SK-N-MC (cell line): ENCODE data around the gene GPBP1.

ENCODE experiments used
- EZH2 ChIP-seq: fragments of 200-600 bp; sonication (generic); IDR thresholded peaks from one replicate; pipeline ENCODE4 v1.6.1; 2017; ENCODE audit warnings: antibody characterized with exemption
- FOXP2 ChIP-seq: optimal IDR thresholded peaks from 2 replicates; pipeline ENCODE3; 2011; ENCODE audit warnings: mild to moderate bottlenecking, moderate library complexity; ENCODE audit not compliant: insufficient read depth; ENCODE audit errors: extremely low read length, control extremely low read depth
- POLR2AphosphoS5 ChIP-seq: IDR thresholded peaks from 2 replicates; pipeline ENCODE4 v1.6.1; 2012; ENCODE audit warnings: mild to moderate bottlenecking, low read depth, low read length, borderline replicate concordance

- no peak for TF ChIP-seq EZH2
- TF ChIP-seq POLR2AphosphoS5, result no peak
- no peak for TF ChIP-seq FOXP2
Observed at GRCh38 chr5:57258052-57258451, 84.2 kb downstream of the GPBP1 start.
